HCT116 (cell line): ENCODE results near the gene TRIM27. TPM values are rescaled to one million over a fixed set of nuclear protein-coding genes. Genes with fewer than 3 reads are reported as not detected.

Source experiments
- ATAC-seq: fragments of 200-7000 bp; cut with Tn5 transposase; 2 replicates; pipeline ENCODE4 v1.9.1; 2020; ENCODE audit warnings: mild to moderate bottlenecking, moderate library complexity
- BruUV-seq: library from RNA; stranded (reverse); fragments of 400-500 nt; replicated peaks from 2 replicates; lab custom pipeline; 2021; lab: Mats Ljungman, UMichigan
- CTCF ChIA-PET: fragments of 300-600 bp; sonication (Branson Sonifier 250); formaldehyde crosslinking; loops from one replicate; lab custom pipeline; 2021; ENCODE audit warnings: antibody characterized with exemption; lab: Charles Lee
- POLR2A ChIA-PET: fragments of 300-600, 350-600 bp; sonication (Branson Sonifier 250); formaldehyde crosslinking; loops from one replicate; lab custom pipeline; 2021; ENCODE audit warnings: antibody characterized with exemption; lab: Charles Lee
- RAD21 ChIA-PET, 2 experiments: fragments of 300-600 bp; sonication (Branson Sonifier 250); formaldehyde crosslinking; loops; one replicate each; lab custom pipeline; 2023; ENCODE audit warnings: low total read pairs in 2 of 2; ENCODE audit not compliant: uncharacterized antibody in 2 of 2, unreplicated experiment in 2 of 2, low non-redundant PET in 1 of 2; lab: Charles Lee
- DNase-seq: peaks from one replicate; pipeline ENCODE4 v3.0.0-alpha.2; 2010; ENCODE audit warnings: low read depth, low spot score
- H2AFZ ChIP-seq: fragments of 200-600 bp; shearing (Covaris generic), sonication (generic); 2 replicates; pipeline ENCODE4 v1.6.1; 2017; ENCODE audit warnings: low read depth, mixed run types, mixed read lengths, antibody characterized with exemption, low read length; ENCODE audit not compliant: poor library complexity, severe bottlenecking
- H3K27ac ChIP-seq: 2 replicates; pipeline ENCODE4 v1.5.1; 2012; ENCODE audit warnings: low read depth, low read length
- H3K27me3 ChIP-seq: fragments of 200-600 bp; sonication (generic); 2 replicates; pipeline ENCODE4 v1.6.1; 2016; ENCODE audit warnings: mixed run types, low read length, mixed read lengths; ENCODE audit not compliant: insufficient read depth
- H3K36me3 ChIP-seq, 2 experiments: fragments of 200-500 bp in 1 of 2; fragments of 200-600 bp in 1 of 2; sonication (Bioruptor generic) in 1 of 2; sonication (generic) in 1 of 2; 2 replicates each; pipeline versions ENCODE4 v1.5.1 to v1.6.1; 2014 to 2016; ENCODE audit warnings: low read length in 2 of 2, inconsistent platforms in 1 of 2, mixed read lengths in 1 of 2, mixed run types in 1 of 2; ENCODE audit not compliant: insufficient read depth in 2 of 2, control insufficient read depth in 1 of 2
- H3K4me1 ChIP-seq, 2 experiments: fragments of 200-600 bp in 1 of 2; sonication (generic) in 1 of 2; 2 replicates each; pipeline versions ENCODE4 v1.5.1 to v1.6.1; 2012 to 2017; ENCODE audit warnings: low read length in 2 of 2, inconsistent platforms in 1 of 2, mild to moderate bottlenecking in 1 of 2, mixed read lengths in 1 of 2, mixed run types in 1 of 2, moderate library complexity in 1 of 2; ENCODE audit not compliant: insufficient read depth in 2 of 2, control insufficient read depth in 1 of 2
- H3K4me2 ChIP-seq: fragments of 200-600 bp; sonication (generic); 2 replicates; pipeline ENCODE4 v1.6.1; 2017; ENCODE audit warnings: mixed run types, low read length, mixed read lengths
- H3K4me3 ChIP-seq, 2 experiments: fragments of 200-600 bp in 1 of 2; sonication (generic) in 1 of 2; replicated peaks in 1 of 2; 2 replicates each; pipeline ENCODE4 v1.5.1; 2011 to 2016; ENCODE audit warnings: low read length in 2 of 2, control low read depth in 1 of 2, low read depth in 1 of 2, mild to moderate bottlenecking in 1 of 2, mixed read lengths in 1 of 2, mixed run types in 1 of 2
- H3K79me2 ChIP-seq: fragments of 200-600 bp; sonication (generic); 2 replicates; pipeline ENCODE4 v1.6.1; 2017; ENCODE audit warnings: mild to moderate bottlenecking, mixed run types, low read length, moderate library complexity, mixed read lengths; ENCODE audit not compliant: insufficient read depth
- H3K9ac ChIP-seq: fragments of 200-600 bp; sonication (generic); 2 replicates; pipeline ENCODE4 v1.6.1; 2016; ENCODE audit warnings: low read length, mixed read lengths
- H3K9me2 ChIP-seq: fragments of 200-600 bp; sonication (generic), shearing (Covaris generic); 2 replicates; pipeline ENCODE4 v1.6.1; 2017; ENCODE audit warnings: mixed run types, mild to moderate bottlenecking, moderate library complexity; ENCODE audit not compliant: insufficient read depth
- H3K9me3 ChIP-seq, 2 experiments: fragments of 200-500 bp in 1 of 2; fragments of 200-600 bp in 1 of 2; sonication (Bioruptor generic) in 1 of 2; sonication (generic) in 1 of 2; 2 replicates each; pipeline ENCODE4 v1.6.1; 2014 to 2017; ENCODE audit warnings: low read length in 2 of 2, mixed read lengths in 2 of 2, inconsistent platforms in 1 of 2, low read depth in 1 of 2, mild to moderate bottlenecking in 1 of 2, mixed run types in 1 of 2, moderate library complexity in 1 of 2; ENCODE audit not compliant: control insufficient read depth in 1 of 2, insufficient read depth in 1 of 2
- H4K20me1 ChIP-seq: fragments of 200-600 bp; sonication (generic), shearing (Covaris generic); 2 replicates; pipeline ENCODE4 v1.6.1; 2017; ENCODE audit warnings: mixed run types, mild to moderate bottlenecking, moderate library complexity; ENCODE audit not compliant: insufficient read depth
- ATF3 ChIP-seq: IDR thresholded peaks from 2 replicates; pipeline ENCODE4 v1.6.1; 2012
- CBX3 ChIP-seq: IDR thresholded peaks from 2 replicates; pipeline ENCODE4 v1.6.1; 2012; ENCODE audit warnings: low read depth
- CEBPB ChIP-seq: IDR thresholded peaks from 2 replicates; pipeline ENCODE4 v1.6.1; 2012; ENCODE audit warnings: low read depth
- CTCF ChIP-seq, 3 experiments: fragments of 200-600 bp in 1 of 3; sonication (generic) in 1 of 3; IDR thresholded peaks in 2 of 3; conservative IDR thresholded peaks in 1 of 3; 2 replicates each; pipeline ENCODE4 v1.5.1; 2012 to 2017; ENCODE audit warnings: low read depth in 2 of 3, low read length in 2 of 3, antibody characterized with exemption in 1 of 3, borderline replicate concordance in 1 of 3, control low read depth in 1 of 3, mild to moderate bottlenecking in 1 of 3, mixed read lengths in 1 of 3, mixed run types in 1 of 3, moderate library complexity in 1 of 3; ENCODE audit not compliant: insufficient read depth in 1 of 3
- ELF1 ChIP-seq: IDR thresholded peaks from 2 replicates; pipeline ENCODE4 v1.6.1; 2012; ENCODE audit warnings: low read depth, borderline replicate concordance
- EZH2 ChIP-seq: fragments of 200-600 bp; sonication (generic); IDR thresholded peaks from 2 replicates; pipeline ENCODE4 v1.6.1; 2017; ENCODE audit warnings: antibody characterized with exemption, mixed run types
- EZH2phosphoT487 ChIP-seq: fragments of 200-600 bp; IDR thresholded peaks from 2 replicates; pipeline ENCODE4 v1.6.1; 2018; ENCODE audit warnings: antibody characterized with exemption, borderline replicate concordance
- MAX ChIP-seq: IDR thresholded peaks from 2 replicates; pipeline ENCODE4 v1.6.1; 2012
- POLR2A ChIP-seq: IDR thresholded peaks from 2 replicates; pipeline ENCODE4 v1.7.0; 2011; ENCODE audit warnings: borderline replicate concordance; ENCODE audit not compliant: insufficient read depth, insufficient read length; ENCODE audit errors: extremely low read depth
- POLR2AphosphoS5 ChIP-seq: IDR thresholded peaks from 2 replicates; pipeline ENCODE4 v1.6.1; 2011; ENCODE audit warnings: mild to moderate bottlenecking, low read depth, low read length, moderate library complexity
- RAD21 ChIP-seq: IDR thresholded peaks from 2 replicates; pipeline ENCODE4 v1.6.1; 2012; ENCODE audit warnings: low read depth, mild to moderate bottlenecking
- REST ChIP-seq: IDR thresholded peaks from 2 replicates; pipeline ENCODE4 v1.6.1; 2012; ENCODE audit warnings: low read depth
- SP1 ChIP-seq: IDR thresholded peaks from 2 replicates; pipeline ENCODE4 v1.6.1; 2012; ENCODE audit warnings: low read depth
- SRF ChIP-seq: IDR thresholded peaks from 2 replicates; pipeline ENCODE4 v1.6.1; 2012; ENCODE audit warnings: low read depth
- TCF7L2 ChIP-seq: IDR thresholded peaks from 2 replicates; pipeline ENCODE4 v1.7.0; 2011; ENCODE audit warnings: borderline replicate concordance, inconsistent platforms; ENCODE audit not compliant: insufficient read depth, insufficient read length; ENCODE audit errors: extremely low read depth
- ZFX ChIP-seq: fragments of 450-650 bp; IDR thresholded peaks from 2 replicates; pipeline ENCODE4 v1.6.1; 2017
- ZNF274 ChIP-seq: fragments of 200-500 bp; sonication (Bioruptor generic); IDR thresholded peaks from 2 replicates; pipeline ENCODE4 v1.6.1; 2014; ENCODE audit warnings: mild to moderate bottlenecking, low read depth, low read length, inconsistent platforms
- intact Hi-C: fragments of 100-400 bp; cut with micrococcal nuclease; formaldehyde crosslinking; loops from 2 replicates; pipeline ENCODE4 v1.10.0; 2022
- total RNA-seq: library from RNA; stranded (reverse); gene quantifications from one replicate; pipeline ENCODE4 v1.2.1, GENCODE V29; 2021; ENCODE audit not compliant: unreplicated experiment

Gene TRIM27
- total RNA-seq, 1 experiment from 2014 or later: 62.5 TPM

GRCh38 chr6:28968476-28968875 lies 44.7 kb upstream of the TRIM27 start:
- no peaks in the 10 kb centered on the region for H3K9me2 ChIP-seq
- BruUV-seq: no TSS peak
- CTCF ChIA-PET: no interaction called here
- no peak overlapping the region for H3K4me3 ChIP-seq
- no peaks in the 10 kb centered on the region for H3K79me2 ChIP-seq
- no peak for TF ChIP-seq EZH2phosphoT487
- no peak for TF ChIP-seq REST
- no peak for TF ChIP-seq ZFX
- TF ChIP-seq EZH2: no peak
- no peak for TF ChIP-seq ATF3
- TF ChIP-seq TCF7L2: no peak
- no peak for TF ChIP-seq POLR2AphosphoS5
- TF ChIP-seq MAX: no peak
- no peak for TF ChIP-seq CTCF (IDR thresholded peaks at IDR 0.05 in 2 of 3, conservative IDR thresholded peaks at IDR 0.05 in 1 of 3; ENCODE audit: borderline replicate concordance in 1 of 3, insufficient read depth in 1 of 3, low read depth in 2 of 3, low read length in 2 of 3)
- no peak for TF ChIP-seq ELF1
- no peak for TF ChIP-seq CEBPB
- no peak for TF ChIP-seq SP1
- no peak for TF ChIP-seq ZNF274
- TF ChIP-seq RAD21: no peak
- no peak for TF ChIP-seq POLR2A
- no peak for TF ChIP-seq SRF
- no peak for TF ChIP-seq CBX3
- H3K9ac ChIP-seq: no peak overlapping the region
- intact Hi-C loops: no loop called here
- RAD21 ChIA-PET: no interaction called here
- H3K27ac ChIP-seq: no peak overlapping the region
- H3K36me3 ChIP-seq: no peaks in the 10 kb centered on the region
- peaks cover 4 to 9% of the 10 kb centered on the region in 2 experiments; a peak in 2 of 4 replicates for H3K9me3 ChIP-seq
- H3K4me2 ChIP-seq: no peak overlapping the region
- no peaks in the 10 kb centered on the region for H4K20me1 ChIP-seq
- no peaks in the 10 kb centered on the region for H3K27me3 ChIP-seq
- no peaks in the 10 kb centered on the region for H3K4me1 ChIP-seq
- H2AFZ ChIP-seq: no peak overlapping the region
- DNase-seq: no peak
- no peak for ATAC-seq
- POLR2A ChIA-PET: no interaction called here
